ENCODE results near the gene TOM1L2. TPM values are rescaled to one million over a fixed set of nuclear protein-coding genes. Genes with fewer than 3 reads are reported as not detected.
A peak's percentile ranks its signal among the peaks of the same experiment; 100 is the strongest.

Gene TOM1L2
- total and polyA plus RNA-seq, 11 donors, result 122 to 345 (median 247) TPM

DNA sequence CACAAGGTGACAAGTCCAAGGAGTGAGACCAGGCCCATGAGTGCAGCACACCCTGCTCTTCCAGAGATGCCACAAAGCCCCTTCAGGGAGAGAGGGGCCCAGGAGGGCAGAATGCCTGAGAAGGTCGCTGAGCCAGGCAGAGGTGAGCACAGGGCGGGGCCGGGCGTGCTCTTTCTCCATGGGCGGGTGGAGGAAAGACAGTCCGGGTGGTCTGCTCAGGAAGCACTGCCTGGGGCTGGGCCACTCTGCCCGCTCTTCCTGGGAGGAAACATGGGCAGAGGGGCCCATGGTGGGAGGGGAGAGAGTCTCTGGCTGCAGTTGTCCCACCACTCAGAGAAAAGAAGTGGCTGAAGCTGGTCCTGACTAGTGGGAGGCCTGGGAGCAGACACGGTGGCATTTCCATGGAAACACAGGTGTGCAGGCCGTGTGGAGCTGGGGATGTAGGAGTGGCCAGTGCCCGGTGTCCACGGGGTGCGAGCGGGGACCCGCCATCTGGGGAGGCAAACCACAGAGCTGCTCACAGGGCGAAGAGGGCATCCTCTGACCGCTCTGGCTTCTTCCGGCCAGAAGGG is 125.0 kb downstream of the TOM1L2 start:
- DNase-seq (no peak), ATAC-seq (no peak)
- Histone ChIP-seq H3K36me3 (peaks cover 0 to 17% (median 11%) of the 10 kb centered on the region in 9 donors), H3K27me3 (no peaks in the 10 kb centered on the region), H3K4me3 (no peak overlapping the region), H3K9me3 (no peaks in the 10 kb centered on the region), H3K4me1 (peaks cover 10 to 51% (median 40%) of the 10 kb centered on the region in 12 donors), H3K27ac (no peak overlapping the region)
- TF ChIP-seq POLR2A (IDR thresholded peaks at IDR 0.05), result no peak
- TF ChIP-seq, protein P1, sequence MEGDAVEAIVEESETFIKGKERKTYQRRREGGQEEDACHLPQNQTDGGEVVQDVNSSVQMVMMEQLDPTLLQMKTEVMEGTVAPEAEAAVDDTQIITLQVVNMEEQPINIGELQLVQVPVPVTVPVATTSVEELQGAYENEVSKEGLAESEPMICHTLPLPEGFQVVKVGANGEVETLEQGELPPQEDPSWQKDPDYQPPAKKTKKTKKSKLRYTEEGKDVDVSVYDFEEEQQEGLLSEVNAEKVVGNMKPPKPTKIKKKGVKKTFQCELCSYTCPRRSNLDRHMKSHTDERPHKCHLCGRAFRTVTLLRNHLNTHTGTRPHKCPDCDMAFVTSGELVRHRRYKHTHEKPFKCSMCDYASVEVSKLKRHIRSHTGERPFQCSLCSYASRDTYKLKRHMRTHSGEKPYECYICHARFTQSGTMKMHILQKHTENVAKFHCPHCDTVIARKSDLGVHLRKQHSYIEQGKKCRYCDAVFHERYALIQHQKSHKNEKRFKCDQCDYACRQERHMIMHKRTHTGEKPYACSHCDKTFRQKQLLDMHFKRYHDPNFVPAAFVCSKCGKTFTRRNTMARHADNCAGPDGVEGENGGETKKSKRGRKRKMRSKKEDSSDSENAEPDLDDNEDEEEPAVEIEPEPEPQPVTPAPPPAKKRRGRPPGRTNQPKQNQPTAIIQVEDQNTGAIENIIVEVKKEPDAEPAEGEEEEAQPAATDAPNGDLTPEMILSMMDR (IDR thresholded peaks at IDR 0.05), result no peak
- intact Hi-C loops (cut with DNase I), result loop anchor here in 1 of 10 donors (5.0 kb wide), 1 partner anchor 60 kb away; no protein-coding TSS in a partner anchor
- WGBS, 4 donors, result 79 to 87% (median 80%) methylated on average over 17 of the region's 17 CpGs

DNA sequence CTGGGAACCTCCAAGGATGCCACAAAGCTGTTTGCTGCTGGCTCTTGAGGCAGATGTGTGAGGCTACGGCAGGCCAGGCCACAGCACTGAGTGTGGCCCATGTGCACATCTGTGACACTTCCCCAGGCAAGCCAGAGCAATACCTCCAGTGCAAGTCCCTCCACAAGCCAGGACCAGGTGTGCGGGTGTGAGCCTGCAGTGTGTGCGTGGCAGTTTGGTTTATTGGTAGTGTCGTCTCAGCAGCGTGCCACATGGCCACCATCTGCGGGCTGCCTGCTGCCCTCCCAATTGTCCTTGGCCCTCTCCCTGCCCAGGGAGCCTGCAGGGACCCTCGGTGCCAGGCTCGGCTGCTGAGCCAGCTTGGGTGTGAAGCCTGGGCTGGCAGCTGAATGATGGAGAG is 125.6 kb downstream of the TOM1L2 start:
- intact Hi-C loops (cut with DNase I), result loop anchor here in 1 of 10 donors (5.0 kb wide), 1 partner anchor 61 kb away; no protein-coding TSS in a partner anchor
- 89 to 96% (median 94%) methylated on average over 7 to 8 of the region's 8 CpGs for WGBS, 4 donors
- no peak for ATAC-seq
- Histone ChIP-seq H3K27ac (no peak overlapping the region), H3K36me3 (peaks cover 0 to 17% (median 11%) of the 10 kb centered on the region in 9 donors), H3K4me1 (peaks cover 10 to 51% (median 43%) of the 10 kb centered on the region in 12 donors), H3K9me3 (no peaks in the 10 kb centered on the region), H3K4me3 (no peak overlapping the region), H3K27me3 (no peaks in the 10 kb centered on the region)
- DNase-seq, result no peak
- no peak for TF ChIP-seq POLR2A (IDR thresholded peaks at IDR 0.05)
- TF ChIP-seq, protein P1 (IDR thresholded peaks at IDR 0.05), result no peak

- intact Hi-C loops (cut with DNase I), result loop anchor here in 1 of 10 donors (5.0 kb wide), 1 partner anchor 61 kb away; no protein-coding TSS in a partner anchor
- Histone ChIP-seq H3K36me3 (peaks cover 0 to 17% (median 11%) of the 10 kb centered on the region in 9 donors), H3K9me3 (no peaks in the 10 kb centered on the region), H3K4me3 (no peak overlapping the region), H3K4me1 (peaks cover 14 to 51% (median 43%) of the 10 kb centered on the region in 12 donors), H3K27ac (no peak overlapping the region), H3K27me3 (no peaks in the 10 kb centered on the region)
- TF ChIP-seq, protein P1 (IDR thresholded peaks at IDR 0.05), result no peak
- TF ChIP-seq POLR2A (IDR thresholded peaks at IDR 0.05), result no peak
- DNase-seq (no peak), ATAC-seq (no peak)
- WGBS, 4 donors, result 85 to 89% (median 87%) methylated on average over 4 to 8 of the region's 8 CpGs
Measured at GRCh38 chr17:17846003-17846402, 126.2 kb downstream of the TOM1L2 start.

- Histone ChIP-seq H3K27ac (peak overlapping the region in 1 of 12 donors; percentile 19), H3K36me3 (peaks cover 0 to 17% (median 11%) of the 10 kb centered on the region in 9 donors), H3K4me1 (peaks cover 19 to 51% (median 42%) of the 10 kb centered on the region in 12 donors), H3K9me3 (no peaks in the 10 kb centered on the region), H3K4me3 (no peak overlapping the region), H3K27me3 (no peaks in the 10 kb centered on the region)
- intact Hi-C loops (cut with DNase I), result loop anchor here in 1 of 10 donors (5.0 kb wide), 1 partner anchor 62 kb away; no protein-coding TSS in a partner anchor
- ATAC-seq (no peak), DNase-seq (no peak)
- TF ChIP-seq, protein P1 (IDR thresholded peaks at IDR 0.05), result no peak
- TF ChIP-seq POLR2A (IDR thresholded peaks at IDR 0.05), result no peak
- 84 to 89% (median 87%) methylated on average over 11 to 13 of the region's 13 CpGs for WGBS, 4 donors
Measured at GRCh38 chr17:17845046-17845775, 127.0 kb downstream of the TOM1L2 start.

All from heart left ventricle (tissue), 16 donors.